Urinary bladder (tissue), 4 donors: ENCODE measurements around the gene AGMO. TPM values are rescaled to one million over a fixed set of nuclear protein-coding genes. Genes with fewer than 3 reads are reported as not detected.

Experiments
- DNase-seq: peaks from one replicate; pipeline ENCODE4 v3.0.0-alpha.2; 2015; ENCODE audit errors: extremely low spot score
- H3K27ac ChIP-seq: one replicate; pipeline ENCODE4 v1.5.1; 2013; ENCODE audit warnings: low read depth, mild to moderate bottlenecking, moderate library complexity
- H3K36me3 ChIP-seq: one replicate; pipeline ENCODE4 v1.6.1; 2013; ENCODE audit warnings: mild to moderate bottlenecking, moderate library complexity; ENCODE audit not compliant: insufficient read depth
- H3K4me1 ChIP-seq: one replicate; pipeline ENCODE4 v1.6.1; 2013; ENCODE audit warnings: mild to moderate bottlenecking, moderate library complexity; ENCODE audit not compliant: insufficient read depth
- H3K4me3 ChIP-seq: one replicate; pipeline ENCODE4 v1.5.1; 2013; ENCODE audit warnings: low read depth, low read length
- WGBS: extraction: QIAGEN DNeasy Blood & Tissue Kit; methylation state at CpG from one replicate; pipeline ENCODE4 v1.1.7; 2013; 5-methylcytosine and 5-hydroxymethylcytosine counted together
- polyA plus RNA-seq: library from polyadenylated mRNA; stranded (reverse); fragments of 200-250 nt; gene quantifications from one replicate; pipeline ENCODE4 v1.2.3, GENCODE V29; 2013
- total RNA-seq: library from RNA; depleted of rRNA; stranded (reverse); fragments of >200 nt; gene quantifications from one replicate; pipeline ENCODE4 v1.2.3, GENCODE V29; 2014
- donor health status: healthy with polysubstance abuse.
- donor health status: healthy.

The AGMO gene
- total and polyA plus RNA-seq, 2 donors: 0.58 to 1.1 TPM

- DNase-seq: no peak
- Histone ChIP-seq H3K4me3 (no peak overlapping the region), H3K4me1 (no peaks in the 10 kb centered on the region), H3K27ac (no peak overlapping the region), H3K36me3 (no peaks in the 10 kb centered on the region)
- 86% methylated on average over 5 of the region's 5 CpGs for WGBS
Observed at GRCh38 chr7:15358112-15358511, 203.7 kb downstream of the AGMO start.

DNA sequence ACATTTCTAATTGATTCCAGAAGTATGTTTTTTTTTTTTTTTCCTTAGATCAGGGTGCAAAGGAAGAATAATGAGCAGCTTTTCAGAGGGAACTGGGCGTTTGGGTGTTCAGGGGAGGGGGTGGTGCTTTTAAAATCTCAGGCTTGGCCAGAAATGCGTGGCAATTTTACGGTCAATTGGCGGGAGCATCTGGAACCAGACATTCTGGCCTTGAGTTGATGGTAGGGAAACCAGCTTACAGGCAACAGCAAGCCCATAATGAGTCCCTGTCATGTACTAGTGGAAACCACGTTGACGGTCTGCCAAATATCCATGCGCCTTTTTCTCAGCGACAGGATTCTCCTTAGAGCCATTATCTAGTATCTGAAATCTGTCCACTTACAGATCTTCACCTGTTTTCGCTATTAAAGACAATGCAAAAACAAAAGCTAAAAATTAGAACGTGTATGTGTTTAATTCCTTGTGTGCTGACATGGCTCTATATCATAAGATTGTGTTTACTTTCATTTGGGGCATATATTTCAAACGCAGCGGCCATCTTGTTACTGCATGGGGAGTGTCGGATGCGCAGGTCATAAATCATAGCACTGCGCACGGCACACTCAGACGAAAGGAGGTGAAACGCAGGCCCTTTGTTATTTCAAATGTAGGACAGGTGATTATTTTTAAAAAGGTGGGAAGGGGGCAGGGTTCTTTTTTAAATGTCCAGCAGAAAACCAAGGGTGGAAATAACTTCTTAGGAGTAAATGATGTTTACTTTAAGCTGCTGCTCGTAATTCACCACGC lies 209.2 kb downstream of the AGMO start:
- no peaks in the 10 kb centered on the region for H3K4me1 ChIP-seq
- DNase-seq: no peak
- no peak overlapping the region for H3K4me3 ChIP-seq
- H3K36me3 ChIP-seq: no peaks in the 10 kb centered on the region
- WGBS: 90% methylated on average over 20 of the region's 20 CpGs
- H3K27ac ChIP-seq: no peak overlapping the region

DNA sequence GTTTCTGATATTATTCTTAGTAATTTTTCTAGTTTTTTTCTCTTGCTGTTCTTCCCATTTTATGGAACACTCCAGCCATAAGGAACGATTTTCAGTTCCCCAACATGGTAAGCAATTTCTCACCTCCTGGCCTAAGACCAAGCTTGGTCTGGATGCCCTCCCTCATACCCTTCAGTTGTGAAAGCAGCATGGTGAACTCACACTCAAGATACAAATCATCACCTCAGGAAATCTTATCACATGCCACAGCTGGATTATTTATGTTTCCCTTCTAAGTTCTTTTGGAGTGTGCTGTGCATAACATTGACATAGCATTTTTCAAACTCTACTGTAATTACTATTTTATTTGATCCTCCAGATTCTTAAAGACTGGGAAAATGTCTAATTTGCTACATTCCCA lies 216.6 kb downstream of the AGMO start:
- 37% methylated on average over 1 of the region's 1 CpG for WGBS
- H3K27ac ChIP-seq: no peak overlapping the region
- no peak for DNase-seq
- no peak overlapping the region for H3K4me3 ChIP-seq
- H3K36me3 ChIP-seq: no peaks in the 10 kb centered on the region
- H3K4me1 ChIP-seq: no peaks in the 10 kb centered on the region

GRCh38 chr7:15341817-15342216 lies 220.0 kb downstream of the AGMO start:
- WGBS: 82% methylated on average over 4 of the region's 4 CpGs
- no peak for DNase-seq
- Histone ChIP-seq H3K4me1 (no peaks in the 10 kb centered on the region), H3K4me3 (no peak overlapping the region), H3K27ac (no peak overlapping the region), H3K36me3 (no peaks in the 10 kb centered on the region)

- no peak overlapping the region for H3K4me3 ChIP-seq
- no peaks in the 10 kb centered on the region for H3K4me1 ChIP-seq
- H3K27ac ChIP-seq: no peak overlapping the region
- H3K36me3 ChIP-seq: no peaks in the 10 kb centered on the region
- 76% methylated on average over 1 of the region's 1 CpG for WGBS
- DNase-seq: no peak
Observed at GRCh38 chr7:15336146-15336545, 225.7 kb downstream of the AGMO start.

DNA sequence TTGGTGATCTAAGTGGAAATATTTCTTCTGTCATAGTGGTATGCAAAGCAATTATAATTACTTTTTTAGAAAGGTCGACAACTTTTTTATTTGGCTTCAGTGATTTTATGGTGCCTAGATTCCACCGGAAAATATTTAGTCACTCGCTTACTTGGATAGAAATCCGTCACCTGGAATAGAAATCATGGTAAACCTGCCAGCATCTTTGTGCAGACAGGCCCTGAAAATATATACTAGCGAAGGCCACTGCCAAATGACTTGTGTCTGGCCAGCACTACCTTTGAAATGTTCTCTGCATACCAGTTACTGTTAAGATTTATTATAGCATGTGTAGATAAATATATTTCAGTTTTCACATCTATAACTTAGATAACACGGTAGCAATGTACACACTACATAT lies 226.4 kb downstream of the AGMO start:
- WGBS: 74% methylated on average over 6 of the region's 6 CpGs
- H3K4me3 ChIP-seq: no peak overlapping the region
- H3K36me3 ChIP-seq: no peaks in the 10 kb centered on the region
- no peaks in the 10 kb centered on the region for H3K4me1 ChIP-seq
- H3K27ac ChIP-seq: no peak overlapping the region
- DNase-seq: no peak

- WGBS: 80% methylated on average over 6 of the region's 6 CpGs
- Histone ChIP-seq H3K27ac (no peak overlapping the region), H3K36me3 (no peaks in the 10 kb centered on the region), H3K4me1 (no peaks in the 10 kb centered on the region), H3K4me3 (no peak overlapping the region)
- DNase-seq: no peak
Observed at GRCh38 chr7:15334536-15335263, 227.1 kb downstream of the AGMO start.

DNA sequence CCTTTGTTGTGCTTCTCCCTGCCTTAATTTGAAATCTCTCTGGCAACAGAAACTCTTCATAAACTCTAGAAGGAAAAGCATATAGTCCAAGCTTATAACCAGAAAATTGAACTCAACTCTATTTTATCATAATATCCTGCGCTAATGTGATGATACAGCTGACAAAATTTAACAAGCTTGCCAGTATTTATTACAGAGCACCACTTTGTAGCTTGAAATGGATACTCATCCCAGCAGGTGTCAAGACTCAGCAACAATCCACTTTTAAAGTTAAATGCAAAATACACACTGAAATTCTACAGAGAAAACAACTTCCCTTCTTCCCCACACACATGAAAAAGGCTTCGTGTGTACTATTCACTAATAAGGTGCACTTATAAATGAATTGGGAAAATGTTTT lies 228.9 kb downstream of the AGMO start:
- Histone ChIP-seq H3K4me1 (no peaks in the 10 kb centered on the region), H3K27ac (no peak overlapping the region), H3K4me3 (no peak overlapping the region), H3K36me3 (no peaks in the 10 kb centered on the region)
- 84% methylated on average over 2 of the region's 2 CpGs for WGBS
- no peak for DNase-seq

DNA sequence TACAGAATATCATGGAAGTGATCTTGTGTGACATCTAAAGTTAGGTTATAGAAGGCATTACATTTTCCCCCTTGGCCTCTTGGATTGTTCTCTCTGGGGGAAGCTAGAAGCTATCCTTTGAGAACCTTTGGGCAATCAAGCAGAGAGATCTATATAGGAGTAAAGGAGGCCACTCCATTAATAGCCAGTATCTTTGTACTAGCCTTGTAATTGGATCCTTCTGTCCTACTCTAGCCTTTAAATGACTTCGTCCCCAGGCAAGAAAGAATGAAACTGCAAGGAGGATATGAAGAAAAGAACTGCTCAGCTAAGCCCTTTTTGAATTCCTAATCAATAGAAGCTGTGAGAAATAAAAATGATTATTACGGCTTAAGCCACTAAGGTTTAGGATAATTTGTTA lies 230.9 kb downstream of the AGMO start:
- WGBS: 90% methylated on average over 2 of the region's 2 CpGs
- H3K36me3 ChIP-seq: no peaks in the 10 kb centered on the region
- no peaks in the 10 kb centered on the region for H3K4me1 ChIP-seq
- H3K4me3 ChIP-seq: no peak overlapping the region
- no peak overlapping the region for H3K27ac ChIP-seq
- no peak for DNase-seq

GRCh38 chr7:15327001-15327400 lies 234.8 kb downstream of the AGMO start:
- H3K4me3 ChIP-seq: no peak overlapping the region
- no peaks in the 10 kb centered on the region for H3K36me3 ChIP-seq
- no peak for DNase-seq
- WGBS: 91% methylated on average over 4 of the region's 4 CpGs
- no peak overlapping the region for H3K27ac ChIP-seq
- no peaks in the 10 kb centered on the region for H3K4me1 ChIP-seq

GRCh38 chr7:15326044-15326644 lies 235.7 kb downstream of the AGMO start:
- WGBS: 67% methylated on average over 3 of the region's 3 CpGs
- Histone ChIP-seq H3K4me3 (no peak overlapping the region), H3K36me3 (no peaks in the 10 kb centered on the region), H3K4me1 (no peaks in the 10 kb centered on the region), H3K27ac (no peak overlapping the region)
- no peak for DNase-seq

- Histone ChIP-seq H3K4me3 (no peak overlapping the region), H3K27ac (no peak overlapping the region), H3K4me1 (no peaks in the 10 kb centered on the region), H3K36me3 (no peaks in the 10 kb centered on the region)
- 35% methylated on average over 6 of the region's 6 CpGs for WGBS
- no peak for DNase-seq
Observed at GRCh38 chr7:15323550-15323949, 238.3 kb downstream of the AGMO start.

DNA sequence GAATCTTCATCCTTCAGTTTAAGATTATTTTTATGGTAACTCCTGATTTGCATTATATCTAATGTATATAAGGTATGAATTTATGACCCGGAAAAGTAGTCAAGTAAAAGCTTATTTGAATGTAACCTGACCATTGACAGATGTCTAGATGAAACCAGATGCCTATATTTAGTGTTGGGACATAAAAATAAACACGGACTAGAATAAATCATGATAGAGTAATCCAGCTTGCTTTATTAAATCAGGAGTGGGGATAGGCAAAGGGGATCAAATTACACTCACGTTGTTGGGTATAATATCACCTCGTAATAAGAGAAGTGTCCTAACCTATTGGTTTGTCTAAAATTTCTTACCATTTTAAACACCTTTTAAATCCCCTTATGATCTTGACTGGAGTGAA lies 244.6 kb downstream of the AGMO start:
- Histone ChIP-seq H3K27ac (no peak overlapping the region), H3K4me3 (no peak overlapping the region), H3K36me3 (no peaks in the 10 kb centered on the region), H3K4me1 (no peaks in the 10 kb centered on the region)
- DNase-seq: no peak
- 81% methylated on average over 4 of the region's 4 CpGs for WGBS

DNA sequence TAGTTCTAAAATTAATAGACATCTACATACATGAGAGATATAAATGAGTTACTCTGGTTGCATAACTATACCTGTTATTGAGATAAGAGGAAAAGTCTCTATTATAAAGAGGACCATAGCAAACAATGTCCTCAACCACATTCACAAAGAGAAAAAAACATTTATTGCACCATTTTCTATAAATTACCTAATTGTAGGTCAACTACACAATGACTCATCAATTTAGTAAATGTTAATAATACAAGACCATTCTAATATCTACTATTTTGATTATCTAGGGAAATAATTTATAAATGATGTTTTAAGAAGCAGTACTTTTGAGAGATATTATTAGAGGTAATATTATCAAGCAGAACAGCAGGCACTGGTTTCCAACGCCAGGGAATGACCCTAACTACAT lies 246.1 kb downstream of the AGMO start:
- DNase-seq: no peak
- H3K27ac ChIP-seq: no peak overlapping the region
- 85% methylated on average over 1 of the region's 1 CpG for WGBS
- no peaks in the 10 kb centered on the region for H3K36me3 ChIP-seq
- no peaks in the 10 kb centered on the region for H3K4me1 ChIP-seq
- H3K4me3 ChIP-seq: no peak overlapping the region
